ENCODE measurements around the gene CEL. TPM values are rescaled to one million over a fixed set of nuclear protein-coding genes. Genes with fewer than 3 reads are reported as not detected.
A peak's percentile ranks its signal among the peaks of the same experiment; 100 is the strongest.
"Not testable (repeated sequence)": the region's sequence is repeated elsewhere in the genome, so short reads cannot be mapped to it uniquely, and the experiment has no call there.

The CEL gene
- polyA plus RNA-seq (ENCODE audit: low read depth in 6 of 6): under 1 TPM in 1 of 6 donors, not detected in 5; 0.11 TPM

GRCh38 chr9:133061764-133062145 is at the start of gene CEL:
TSS of gene CEL (plus strand) at chr9:133061981. CDS start at chr9:133062003, 22 bp downstream.
- H3K36me3 Mint-ChIP-seq; H3K27ac Mint-ChIP-seq; H3K27me3 Mint-ChIP-seq; H3K9me3 Mint-ChIP-seq; ATAC-seq (ENCODE audit: low read depth in 2 of 2); DNase-seq: not testable (repeated sequence)
- H3K4me1 Mint-ChIP-seq: peaks cover 17 to 30% (median 27%) of the 10 kb centered on the region in 3 donors
- peak within 1 kb of the TSS in 1 of 8 donors; percentile 41 for H3K4me3 Mint-ChIP-seq

GRCh38 chr9:133014696-133015095 is 47.1 kb upstream of the CEL start:
- Mint-ChIP-seq H3K4me3 (peak overlapping the region in 1 of 8 donors; percentile 76), H3K36me3 (peaks cover 0 to 11% of the 10 kb centered on the region in 2 donors), H3K27me3 (peaks cover 8 to 20% (median 13%) of the 10 kb centered on the region in 3 donors), H3K4me1 (no peaks in the 10 kb centered on the region), H3K27ac (no peak overlapping the region), H3K9me3 (peaks cover 6 to 27% (median 21%) of the 10 kb centered on the region in 7 donors)
- DNase-seq: no peak
- no peak for ATAC-seq (ENCODE audit: low read depth in 2 of 2)

- Mint-ChIP-seq H3K27ac (peak overlapping the region in 2 of 6 donors; percentile 65 to 68), H3K36me3 (no peaks in the 10 kb centered on the region), H3K4me3 (peak overlapping the region in 1 of 8 donors; percentile 17), H3K4me1 (peaks cover 5 to 11% (median 10%) of the 10 kb centered on the region in 3 donors), H3K9me3 (no peaks in the 10 kb centered on the region), H3K27me3 (no peaks in the 10 kb centered on the region)
- ATAC-seq (ENCODE audit: low read depth in 2 of 2): no peak
- DNase-seq: no peak
Observed at GRCh38 chr9:133023117-133023890, 38.5 kb upstream of the CEL start.

- H3K4me1 Mint-ChIP-seq: peaks cover 19 to 35% (median 20%) of the 10 kb centered on the region in 3 donors
- no peaks in the 10 kb centered on the region for H3K36me3 Mint-ChIP-seq
- DNase-seq: no peak
- no peak overlapping the region for H3K27ac Mint-ChIP-seq
- no peak for ATAC-seq (ENCODE audit: low read depth in 2 of 2)
- H3K27me3 Mint-ChIP-seq: no peaks in the 10 kb centered on the region
- H3K9me3 Mint-ChIP-seq: peaks cover 0 to 1% (median 0%) of the 10 kb centered on the region in 7 donors
- H3K4me3 Mint-ChIP-seq: peak overlapping the region in 2 of 8 donors; percentile 9 to 85
Observed at GRCh38 chr9:133026426-133026825, 35.4 kb upstream of the CEL start.

GRCh38 chr9:133027134-133027533 is 34.6 kb upstream of the CEL start:
- no peaks in the 10 kb centered on the region for H3K27me3 Mint-ChIP-seq
- H3K27ac Mint-ChIP-seq: peak overlapping the region in 2 of 6 donors; percentile 56 to 86
- H3K9me3 Mint-ChIP-seq: peaks cover 0 to 1% (median 0%) of the 10 kb centered on the region in 7 donors
- H3K4me3 Mint-ChIP-seq: peak overlapping the region in 2 of 8 donors; percentile 45 to 94
- no peaks in the 10 kb centered on the region for H3K36me3 Mint-ChIP-seq
- peaks cover 26 to 42% (median 27%) of the 10 kb centered on the region in 3 donors for H3K4me1 Mint-ChIP-seq
- DNase-seq (no peak), ATAC-seq (ENCODE audit: low read depth in 2 of 2) (no peak)

GRCh38 chr9:133028221-133028620 is 33.6 kb upstream of the CEL start:
- Mint-ChIP-seq H3K9me3 (peaks cover 0 to 1% (median 0%) of the 10 kb centered on the region in 7 donors), H3K4me3 (peak overlapping the region in 6 of 8 donors; percentile 36 to 98 (median 80)), H3K27me3 (no peaks in the 10 kb centered on the region), H3K27ac (no peak overlapping the region), H3K36me3 (no peaks in the 10 kb centered on the region), H3K4me1 (peaks cover 30 to 42% (median 37%) of the 10 kb centered on the region in 3 donors)
- DNase-seq: no peak
- no peak for ATAC-seq (ENCODE audit: low read depth in 2 of 2)

GRCh38 chr9:133029994-133030316 is 31.8 kb upstream of the CEL start:
- DNase-seq: no peak
- peaks cover 39 to 54% (median 47%) of the 10 kb centered on the region in 3 donors for H3K4me1 Mint-ChIP-seq
- ATAC-seq (ENCODE audit: low read depth in 2 of 2): peak; percentile 7 to 14
- H3K27me3 Mint-ChIP-seq: no peaks in the 10 kb centered on the region
- peak overlapping the region; percentile 94 to 100 (median 99) for H3K4me3 Mint-ChIP-seq
- H3K36me3 Mint-ChIP-seq: no peaks in the 10 kb centered on the region
- peaks cover 0 to 1% (median 0%) of the 10 kb centered on the region in 7 donors for H3K9me3 Mint-ChIP-seq
- peak overlapping the region; percentile 95 to 99 (median 98) for H3K27ac Mint-ChIP-seq

GRCh38 chr9:133030317-133031129 is 31.3 kb upstream of the CEL start, which contains the start of gene GTF3C5:
TSS of gene GTF3C5 (plus strand) at chr9:133030997. CDS start at chr9:133031012, 15 bp downstream.
- peak; percentile 93 for DNase-seq
- Mint-ChIP-seq H3K27ac (peak within 1 kb of the TSS; percentile 95 to 99 (median 98)), H3K4me1 (peaks cover 39 to 58% (median 49%) of the 10 kb centered on the region in 3 donors), H3K9me3 (peaks cover 0 to 1% (median 0%) of the 10 kb centered on the region in 7 donors), H3K4me3 (peak within 1 kb of the TSS; percentile 94 to 100 (median 99)), H3K36me3 (no peaks in the 10 kb centered on the region), H3K27me3 (no peaks in the 10 kb centered on the region)
- peak; percentile 93 to 94 for ATAC-seq (ENCODE audit: low read depth in 2 of 2)

- H3K9me3 Mint-ChIP-seq: peaks cover 0 to 1% (median 0%) of the 10 kb centered on the region in 7 donors
- H3K4me1 Mint-ChIP-seq: peaks cover 39 to 60% (median 55%) of the 10 kb centered on the region in 3 donors
- H3K27ac Mint-ChIP-seq: peak overlapping the region; percentile 95 to 99 (median 98)
- H3K4me3 Mint-ChIP-seq: peak overlapping the region; percentile 94 to 100 (median 99)
- ATAC-seq (ENCODE audit: low read depth in 2 of 2) (no peak), DNase-seq (no peak)
- H3K36me3 Mint-ChIP-seq: no peaks in the 10 kb centered on the region
- H3K27me3 Mint-ChIP-seq: no peaks in the 10 kb centered on the region
Observed at GRCh38 chr9:133031130-133031422, 30.7 kb upstream of the CEL start.

GRCh38 chr9:133031496-133031911 is 30.3 kb upstream of the CEL start:
- H3K27me3 Mint-ChIP-seq: no peaks in the 10 kb centered on the region
- peak overlapping the region in 4 of 6 donors; percentile 23 to 59 (median 28) for H3K27ac Mint-ChIP-seq
- peak overlapping the region; percentile 94 to 100 (median 99) for H3K4me3 Mint-ChIP-seq
- H3K9me3 Mint-ChIP-seq: peaks cover 0 to 1% (median 0%) of the 10 kb centered on the region in 7 donors
- no peaks in the 10 kb centered on the region for H3K36me3 Mint-ChIP-seq
- peaks cover 39 to 61% (median 59%) of the 10 kb centered on the region in 3 donors for H3K4me1 Mint-ChIP-seq
- DNase-seq (no peak), ATAC-seq (ENCODE audit: low read depth in 2 of 2) (no peak)

- peak overlapping the region; percentile 94 to 100 (median 99) for H3K4me3 Mint-ChIP-seq
- H3K27me3 Mint-ChIP-seq: no peaks in the 10 kb centered on the region
- peaks cover 0 to 1% (median 0%) of the 10 kb centered on the region in 7 donors for H3K9me3 Mint-ChIP-seq
- no peaks in the 10 kb centered on the region for H3K36me3 Mint-ChIP-seq
- DNase-seq (no peak), ATAC-seq (ENCODE audit: low read depth in 2 of 2) (no peak)
- peaks cover 37 to 68% (median 56%) of the 10 kb centered on the region in 3 donors for H3K4me1 Mint-ChIP-seq
- peak overlapping the region in 1 of 6 donors; percentile 26 for H3K27ac Mint-ChIP-seq
Observed at GRCh38 chr9:133032171-133032570, 29.6 kb upstream of the CEL start.

- no peak for DNase-seq
- Mint-ChIP-seq H3K36me3 (peaks cover 5 to 7% of the 10 kb centered on the region in 2 donors), H3K9me3 (peaks cover 0 to 1% (median 0%) of the 10 kb centered on the region in 7 donors), H3K4me3 (peak overlapping the region in 1 of 8 donors; percentile 25), H3K27me3 (no peaks in the 10 kb centered on the region), H3K4me1 (peaks cover 43 to 67% (median 60%) of the 10 kb centered on the region in 3 donors), H3K27ac (no peak overlapping the region)
- ATAC-seq (ENCODE audit: low read depth in 2 of 2): no peak
Observed at GRCh38 chr9:133035669-133036068, 26.1 kb upstream of the CEL start.

- no peaks in the 10 kb centered on the region for H3K9me3 Mint-ChIP-seq
- peaks cover 26 to 50% (median 38%) of the 10 kb centered on the region in 3 donors for H3K4me1 Mint-ChIP-seq
- H3K27me3 Mint-ChIP-seq: no peaks in the 10 kb centered on the region
- H3K4me3 Mint-ChIP-seq: no peak overlapping the region
- no peak for ATAC-seq (ENCODE audit: low read depth in 2 of 2)
- DNase-seq: no peak
- peak overlapping the region in 1 of 6 donors; percentile 49 for H3K27ac Mint-ChIP-seq
- H3K36me3 Mint-ChIP-seq: peaks cover 12% of the 10 kb centered on the region in 2 donors
Observed at GRCh38 chr9:133037775-133038515, 23.8 kb upstream of the CEL start.
